SH-SY5Y (cell line): ENCODE measurements around the gene LRRC15.

Experiments used
- GATA2 ChIP-seq: IDR thresholded peaks from 2 replicates; pipeline ENCODE4 v1.6.1; 2011; ENCODE audit warnings: mild to moderate bottlenecking, low read depth, low read length
- GATA3 ChIP-seq: IDR thresholded peaks from 2 replicates; pipeline ENCODE4 v1.6.1; 2011; ENCODE audit warnings: low read depth, mild to moderate bottlenecking, low read length, moderate library complexity

GRCh38 chr3:194395778-194396538, 26.4 kb upstream of the LRRC15 start:
- no peak for TF ChIP-seq GATA2
- TF ChIP-seq GATA3, result no peak
